ENCODE measurements around the gene D2HGDH. TPM values are rescaled to one million over a fixed set of nuclear protein-coding genes. Genes with fewer than 3 reads are reported as not detected.

Gene D2HGDH
- total and polyA plus RNA-seq, 2 of the 13 experiments (the other 11 are each of a cell fraction or from before 2014, with no cell fraction given) = 19.2 to 20.3 TPM

- TF ChIP-seq HNF1A (IDR thresholded peaks at IDR 0.05; ENCODE audit: low read depth) (no peak), HNF1A (CRISPR knock-in tag; IDR thresholded peaks at IDR 0.05; ENCODE audit: borderline replicate concordance) (peak; percentile 37; the same call in 1 of the 2 replicates), JUN (CRISPR knock-in tag; IDR thresholded peaks at IDR 0.05) (no peak), HMGXB3 (CRISPR knock-in tag; IDR thresholded peaks at IDR 0.05; ENCODE audit: borderline replicate concordance) (no peak), ZNF275 (CRISPR knock-in tag; IDR thresholded peaks at IDR 0.05; ENCODE audit: borderline replicate concordance) (peak; percentile 75; the same call in 1 of the 2 replicates), ZBTB39 (CRISPR knock-in tag; IDR thresholded peaks at IDR 0.05) (no peak), ZNF530 (CRISPR knock-in tag; IDR thresholded peaks at IDR 0.05; ENCODE audit: low read depth) (no peak), ZNF772 (CRISPR knock-in tag; IDR thresholded peaks at IDR 0.05) (0 out of 2 replicates have a peak, but pooled peaks have one; percentile 0), HINFP (CRISPR knock-in tag; IDR thresholded peaks at IDR 0.05; ENCODE audit: low read depth) (peak; percentile 29; the same call in 1 of the 2 replicates), TCF7L2 (IDR thresholded peaks at IDR 0.05; ENCODE audit: low read depth, low read length) (no peak), SP1 (IDR thresholded peaks at IDR 0.05) (no peak), SP1 (CRISPR knock-in tag; IDR thresholded peaks at IDR 0.05) (peak; percentile 72; the same call in 1 of the 2 replicates), POLR2G (IDR thresholded peaks at IDR 0.05; ENCODE audit: low read depth, low read length) (peak; percentile 84), BRCA1 (CRISPR knock-in tag; IDR thresholded peaks at IDR 0.05) (0 out of 2 replicates have a peak, but pooled peaks have one; percentile 18), CBFB (CRISPR knock-in tag; IDR thresholded peaks at IDR 0.05) (peak; percentile 76; the same call in 1 of the 2 replicates)
These were observed at the start of gene D2HGDH (continued) for GRCh38 chr2:241734467-241735208.

Data from HepG2 (cell line).